ENCODE measurements around the gene CACNA1F.

GRCh38 chrX:49270249-49270921 is 37.2 kb upstream of the CACNA1F start:
- no peak for TF ChIP-seq POLR2AphosphoS5 (IDR thresholded peaks at IDR 0.05; ENCODE audit: low read depth, low read length)
- TF ChIP-seq, protein P1, sequence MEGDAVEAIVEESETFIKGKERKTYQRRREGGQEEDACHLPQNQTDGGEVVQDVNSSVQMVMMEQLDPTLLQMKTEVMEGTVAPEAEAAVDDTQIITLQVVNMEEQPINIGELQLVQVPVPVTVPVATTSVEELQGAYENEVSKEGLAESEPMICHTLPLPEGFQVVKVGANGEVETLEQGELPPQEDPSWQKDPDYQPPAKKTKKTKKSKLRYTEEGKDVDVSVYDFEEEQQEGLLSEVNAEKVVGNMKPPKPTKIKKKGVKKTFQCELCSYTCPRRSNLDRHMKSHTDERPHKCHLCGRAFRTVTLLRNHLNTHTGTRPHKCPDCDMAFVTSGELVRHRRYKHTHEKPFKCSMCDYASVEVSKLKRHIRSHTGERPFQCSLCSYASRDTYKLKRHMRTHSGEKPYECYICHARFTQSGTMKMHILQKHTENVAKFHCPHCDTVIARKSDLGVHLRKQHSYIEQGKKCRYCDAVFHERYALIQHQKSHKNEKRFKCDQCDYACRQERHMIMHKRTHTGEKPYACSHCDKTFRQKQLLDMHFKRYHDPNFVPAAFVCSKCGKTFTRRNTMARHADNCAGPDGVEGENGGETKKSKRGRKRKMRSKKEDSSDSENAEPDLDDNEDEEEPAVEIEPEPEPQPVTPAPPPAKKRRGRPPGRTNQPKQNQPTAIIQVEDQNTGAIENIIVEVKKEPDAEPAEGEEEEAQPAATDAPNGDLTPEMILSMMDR (IDR thresholded peaks at IDR 0.05) = no peak
